Ascending aorta (tissue), 2 donors: Measurements from ENCODE around the gene NKAIN2. TPM values are rescaled to one million over a fixed set of nuclear protein-coding genes. Genes with fewer than 3 reads are reported as not detected.

Experiments used
- DNase-seq, 2 donors: peaks; one replicate each; pipeline ENCODE4 v3.0.0-alpha.2; 2019; ENCODE audit warnings: low spot score in 2 of 2
- H3K27ac ChIP-seq, 2 donors: fragments of 200-600 bp; sonication (generic); one replicate each; pipeline ENCODE4 v1.5.1; 2016 to 2017; ENCODE audit warnings: mild to moderate bottlenecking in 1 of 2
- H3K27me3 ChIP-seq: fragments of 200-600 bp; sonication (generic); one replicate; pipeline ENCODE4 v1.5.1; 2017
- H3K36me3 ChIP-seq, 2 donors: fragments of 200-600 bp; sonication (generic); one replicate each; pipeline ENCODE4 v1.5.1; 2016
- H3K4me1 ChIP-seq, 2 donors: fragments of 200-600 bp; sonication (generic); one replicate each; pipeline ENCODE4 v1.5.1; 2016 to 2017; ENCODE audit warnings: mild to moderate bottlenecking in 1 of 2
- H3K4me3 ChIP-seq, 2 donors: fragments of 200-600 bp; sonication (generic); one replicate each; pipeline ENCODE4 v1.5.1; 2016 to 2017; ENCODE audit warnings: mild to moderate bottlenecking in 1 of 2
- H3K9me3 ChIP-seq, 2 donors: fragments of 200-600 bp; sonication (generic); one replicate each; pipeline ENCODE4 v1.5.1; 2016
- intact Hi-C: fragments of 100-400 bp; cut with DNase I; formaldehyde crosslinking; loops from one replicate; pipeline ENCODE4 v1.15.1; 2023
- total RNA-seq: library from RNA; depleted of rRNA; stranded (reverse); fragments of >200 nt; gene quantifications from one replicate; pipeline ENCODE4 v1.1.0, GENCODE V29; 2016
- TF ChIP-seq, protein P1 (sequence below), 3 experiments: fragments of 200-600 bp in 2 of 3; fragments of 450-650 bp in 1 of 3; sonication (generic) in 2 of 3; IDR thresholded peaks; one replicate each; pipeline ENCODE4 v1.5.1; 2016 to 2019; ENCODE audit warnings: antibody characterized with exemption in 3 of 3, mild to moderate bottlenecking in 1 of 3, moderate library complexity in 1 of 3

The NKAIN2 gene
- total RNA-seq, 1 donor from 2014 or later = 0.11 TPM

- no peaks in the 10 kb centered on the region for H3K4me1 ChIP-seq
- H3K27ac ChIP-seq = no peak overlapping the region
- H3K36me3 ChIP-seq = no peaks in the 10 kb centered on the region
- no peak overlapping the region for H3K4me3 ChIP-seq
- TF ChIP-seq, protein P1, sequence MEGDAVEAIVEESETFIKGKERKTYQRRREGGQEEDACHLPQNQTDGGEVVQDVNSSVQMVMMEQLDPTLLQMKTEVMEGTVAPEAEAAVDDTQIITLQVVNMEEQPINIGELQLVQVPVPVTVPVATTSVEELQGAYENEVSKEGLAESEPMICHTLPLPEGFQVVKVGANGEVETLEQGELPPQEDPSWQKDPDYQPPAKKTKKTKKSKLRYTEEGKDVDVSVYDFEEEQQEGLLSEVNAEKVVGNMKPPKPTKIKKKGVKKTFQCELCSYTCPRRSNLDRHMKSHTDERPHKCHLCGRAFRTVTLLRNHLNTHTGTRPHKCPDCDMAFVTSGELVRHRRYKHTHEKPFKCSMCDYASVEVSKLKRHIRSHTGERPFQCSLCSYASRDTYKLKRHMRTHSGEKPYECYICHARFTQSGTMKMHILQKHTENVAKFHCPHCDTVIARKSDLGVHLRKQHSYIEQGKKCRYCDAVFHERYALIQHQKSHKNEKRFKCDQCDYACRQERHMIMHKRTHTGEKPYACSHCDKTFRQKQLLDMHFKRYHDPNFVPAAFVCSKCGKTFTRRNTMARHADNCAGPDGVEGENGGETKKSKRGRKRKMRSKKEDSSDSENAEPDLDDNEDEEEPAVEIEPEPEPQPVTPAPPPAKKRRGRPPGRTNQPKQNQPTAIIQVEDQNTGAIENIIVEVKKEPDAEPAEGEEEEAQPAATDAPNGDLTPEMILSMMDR (IDR thresholded peaks at IDR 0.05) = no peak
- H3K27me3 ChIP-seq = no peaks in the 10 kb centered on the region
- DNase-seq = no peak
- no peaks in the 10 kb centered on the region for H3K9me3 ChIP-seq
- intact Hi-C loops = no loop called here
These were observed 263.4 kb downstream of the NKAIN2 start for GRCh38 chr6:124066946-124067552.

DNA sequence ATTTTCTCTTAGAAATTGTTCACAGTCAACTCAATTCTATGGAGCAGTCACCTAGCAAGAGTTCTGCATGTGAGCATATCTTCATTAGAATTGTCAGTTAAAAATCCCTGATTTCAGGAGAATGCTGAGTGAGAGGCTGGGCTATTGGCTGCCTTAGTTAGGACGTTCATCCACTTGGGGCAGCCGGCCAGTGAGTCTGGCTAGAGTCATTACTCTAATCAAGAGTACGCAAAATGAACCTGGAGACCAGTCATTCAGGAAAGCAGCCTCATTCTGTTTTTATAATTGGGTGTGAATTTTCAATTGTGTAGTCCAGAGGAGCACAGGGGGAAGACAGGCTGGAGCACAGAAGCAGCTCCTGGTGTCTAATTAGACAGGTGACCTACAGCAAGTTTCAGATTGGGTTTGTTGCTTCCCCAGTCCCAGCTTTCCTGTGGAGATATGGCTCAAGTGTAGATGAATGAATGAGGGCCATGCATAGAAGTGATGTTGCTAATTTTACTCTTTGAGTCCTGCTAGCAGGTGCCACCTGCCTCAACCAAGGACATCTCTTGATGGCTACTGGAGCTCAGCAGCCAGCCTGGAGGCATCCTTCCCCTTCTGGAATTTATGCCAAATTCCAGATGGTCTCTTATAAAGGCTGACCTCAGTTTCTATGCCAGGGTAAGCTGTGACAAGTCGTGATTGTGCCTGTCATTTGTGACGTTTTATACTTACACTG is 265.7 kb downstream of the NKAIN2 start:
- TF ChIP-seq, protein P1 (IDR thresholded peaks at IDR 0.05) = no peak
- H3K4me1 ChIP-seq = no peaks in the 10 kb centered on the region
- no peak overlapping the region for H3K27ac ChIP-seq
- DNase-seq = no peak
- intact Hi-C loops = no loop called here
- no peaks in the 10 kb centered on the region for H3K9me3 ChIP-seq
- no peak overlapping the region for H3K4me3 ChIP-seq
- no peaks in the 10 kb centered on the region for H3K36me3 ChIP-seq
- H3K27me3 ChIP-seq = no peaks in the 10 kb centered on the region

- TF ChIP-seq, protein P1 (IDR thresholded peaks at IDR 0.05) = no peak
- no peaks in the 10 kb centered on the region for H3K4me1 ChIP-seq
- H3K36me3 ChIP-seq = no peaks in the 10 kb centered on the region
- no peaks in the 10 kb centered on the region for H3K27me3 ChIP-seq
- intact Hi-C loops = no loop called here
- no peak overlapping the region for H3K4me3 ChIP-seq
- DNase-seq = no peak
- no peaks in the 10 kb centered on the region for H3K9me3 ChIP-seq
- H3K27ac ChIP-seq = no peak overlapping the region
These were observed 269.4 kb downstream of the NKAIN2 start for GRCh38 chr6:124073021-124073420.

DNA sequence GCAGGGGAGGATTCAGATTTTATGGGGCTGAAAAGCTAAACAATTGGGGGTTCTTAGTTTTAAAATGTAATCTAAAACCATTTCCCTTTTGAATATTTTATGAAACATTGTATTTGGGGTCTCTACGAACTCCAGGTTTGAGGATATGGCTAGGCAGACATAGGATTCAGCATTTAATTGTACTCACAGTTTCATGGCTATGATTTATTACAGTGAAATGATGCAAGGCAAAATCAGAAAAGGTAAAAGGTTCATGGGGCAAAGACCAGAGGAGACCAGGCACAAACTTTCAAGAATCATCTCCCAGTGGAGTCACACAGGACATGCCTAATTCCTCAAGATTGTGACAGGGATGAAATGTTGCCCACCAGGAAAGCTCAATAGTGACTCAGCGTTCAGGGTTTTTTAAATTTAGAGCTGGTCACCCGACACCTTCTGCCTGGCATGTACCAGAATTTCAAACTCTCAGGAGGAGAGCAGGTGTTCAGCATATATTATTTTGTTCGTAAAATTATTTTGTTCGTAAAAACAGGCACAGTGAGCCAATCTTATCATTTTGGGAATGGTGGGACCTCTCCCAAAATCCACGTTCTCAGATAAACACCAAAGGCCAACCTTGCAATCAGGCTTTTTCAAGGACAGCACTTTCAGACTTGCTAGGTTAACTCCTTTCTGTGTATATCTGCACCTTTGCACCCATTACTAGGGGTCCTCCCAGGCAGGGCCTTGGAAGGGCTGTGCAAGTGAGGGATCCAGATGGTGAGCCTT is 270.3 kb downstream of the NKAIN2 start:
- no peak overlapping the region for H3K27ac ChIP-seq
- intact Hi-C loops = no loop called here
- H3K36me3 ChIP-seq = no peaks in the 10 kb centered on the region
- TF ChIP-seq, protein P1 (IDR thresholded peaks at IDR 0.05) = no peak
- no peaks in the 10 kb centered on the region for H3K27me3 ChIP-seq
- no peaks in the 10 kb centered on the region for H3K9me3 ChIP-seq
- no peak for DNase-seq
- H3K4me3 ChIP-seq = no peak overlapping the region
- no peaks in the 10 kb centered on the region for H3K4me1 ChIP-seq

- DNase-seq = no peak
- Histone ChIP-seq H3K9me3 (no peaks in the 10 kb centered on the region), H3K36me3 (no peaks in the 10 kb centered on the region), H3K27me3 (no peaks in the 10 kb centered on the region), H3K27ac (no peak overlapping the region), H3K4me1 (no peaks in the 10 kb centered on the region), H3K4me3 (no peak overlapping the region)
- TF ChIP-seq, protein P1 (IDR thresholded peaks at IDR 0.05) = no peak
- intact Hi-C loops = no loop called here
These were observed 270.9 kb downstream of the NKAIN2 start for GRCh38 chr6:124074606-124075005.
